LNCAP (cell line): ENCODE measurements around the gene PREX1.

ENCODE experiments used
- TF ChIP-seq, protein P1 (sequence below): fragments of 450-650 bp; IDR thresholded peaks from 2 replicates; pipeline ENCODE4 v1.5.1; 2017; ENCODE audit warnings: mild to moderate bottlenecking

Gene PREX1

GRCh38 chr20:48816282-48817205 is 11.3 kb downstream of the PREX1 start:
- TF ChIP-seq, protein P1, sequence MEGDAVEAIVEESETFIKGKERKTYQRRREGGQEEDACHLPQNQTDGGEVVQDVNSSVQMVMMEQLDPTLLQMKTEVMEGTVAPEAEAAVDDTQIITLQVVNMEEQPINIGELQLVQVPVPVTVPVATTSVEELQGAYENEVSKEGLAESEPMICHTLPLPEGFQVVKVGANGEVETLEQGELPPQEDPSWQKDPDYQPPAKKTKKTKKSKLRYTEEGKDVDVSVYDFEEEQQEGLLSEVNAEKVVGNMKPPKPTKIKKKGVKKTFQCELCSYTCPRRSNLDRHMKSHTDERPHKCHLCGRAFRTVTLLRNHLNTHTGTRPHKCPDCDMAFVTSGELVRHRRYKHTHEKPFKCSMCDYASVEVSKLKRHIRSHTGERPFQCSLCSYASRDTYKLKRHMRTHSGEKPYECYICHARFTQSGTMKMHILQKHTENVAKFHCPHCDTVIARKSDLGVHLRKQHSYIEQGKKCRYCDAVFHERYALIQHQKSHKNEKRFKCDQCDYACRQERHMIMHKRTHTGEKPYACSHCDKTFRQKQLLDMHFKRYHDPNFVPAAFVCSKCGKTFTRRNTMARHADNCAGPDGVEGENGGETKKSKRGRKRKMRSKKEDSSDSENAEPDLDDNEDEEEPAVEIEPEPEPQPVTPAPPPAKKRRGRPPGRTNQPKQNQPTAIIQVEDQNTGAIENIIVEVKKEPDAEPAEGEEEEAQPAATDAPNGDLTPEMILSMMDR = no peak

DNA sequence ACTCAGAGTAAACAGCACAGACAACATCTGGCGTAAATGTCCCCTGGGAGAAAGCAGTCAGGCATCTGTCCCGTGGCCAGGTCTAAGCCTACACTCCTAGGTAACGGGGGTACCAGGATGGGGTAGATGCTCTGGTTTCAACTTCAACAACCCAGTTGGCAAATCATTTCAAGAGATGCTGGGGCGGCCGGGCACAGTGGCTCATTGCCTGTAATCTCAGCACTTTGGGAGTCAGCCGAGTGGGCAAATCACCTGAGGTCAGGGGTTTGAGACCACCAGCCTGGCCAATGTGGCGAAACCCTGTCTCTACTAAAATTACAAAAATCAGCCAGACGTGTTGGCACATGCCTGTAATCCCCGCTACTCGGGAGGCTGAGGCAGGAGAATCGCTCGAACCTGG is 12.3 kb downstream of the PREX1 start:
- TF ChIP-seq, protein P1 = no peak

DNA sequence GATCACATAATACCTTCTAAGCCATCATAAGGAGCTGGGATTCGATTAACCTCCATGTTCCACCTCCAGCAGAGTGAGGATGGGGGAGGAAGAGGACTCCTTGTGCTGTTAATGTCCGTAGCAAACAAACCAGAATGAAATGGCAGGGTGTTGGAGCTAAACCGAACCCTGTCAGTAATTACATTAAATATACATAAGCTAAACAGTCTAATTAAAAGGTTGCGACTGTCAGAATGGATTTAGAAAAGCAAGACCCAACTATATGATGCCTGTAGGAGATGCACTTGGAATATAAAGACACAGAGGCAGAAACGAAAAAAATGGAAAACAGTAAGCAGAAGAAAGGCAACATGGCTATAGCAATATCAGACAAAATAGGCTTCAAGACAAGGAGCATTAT is 13.2 kb downstream of the PREX1 start:
- TF ChIP-seq, protein P1 = no peak

GRCh38 chr20:48813930-48814546 is 13.8 kb downstream of the PREX1 start:
- TF ChIP-seq, protein P1 = no peak

DNA sequence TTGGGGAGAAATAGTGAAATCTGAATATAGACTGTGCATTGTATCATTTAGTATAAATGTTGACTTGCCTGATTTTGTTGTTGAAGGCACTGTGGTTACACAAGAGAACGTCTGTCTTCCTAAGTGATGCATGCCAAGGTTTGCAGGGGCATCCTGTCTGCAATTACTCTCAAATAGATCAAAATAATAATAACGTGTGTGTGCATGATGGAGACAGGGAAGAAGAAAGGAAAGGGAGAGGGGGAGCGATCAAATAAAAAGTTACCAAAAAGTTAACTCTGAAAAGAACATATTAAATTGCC is 14.4 kb downstream of the PREX1 start:
- TF ChIP-seq, protein P1 = no peak

DNA sequence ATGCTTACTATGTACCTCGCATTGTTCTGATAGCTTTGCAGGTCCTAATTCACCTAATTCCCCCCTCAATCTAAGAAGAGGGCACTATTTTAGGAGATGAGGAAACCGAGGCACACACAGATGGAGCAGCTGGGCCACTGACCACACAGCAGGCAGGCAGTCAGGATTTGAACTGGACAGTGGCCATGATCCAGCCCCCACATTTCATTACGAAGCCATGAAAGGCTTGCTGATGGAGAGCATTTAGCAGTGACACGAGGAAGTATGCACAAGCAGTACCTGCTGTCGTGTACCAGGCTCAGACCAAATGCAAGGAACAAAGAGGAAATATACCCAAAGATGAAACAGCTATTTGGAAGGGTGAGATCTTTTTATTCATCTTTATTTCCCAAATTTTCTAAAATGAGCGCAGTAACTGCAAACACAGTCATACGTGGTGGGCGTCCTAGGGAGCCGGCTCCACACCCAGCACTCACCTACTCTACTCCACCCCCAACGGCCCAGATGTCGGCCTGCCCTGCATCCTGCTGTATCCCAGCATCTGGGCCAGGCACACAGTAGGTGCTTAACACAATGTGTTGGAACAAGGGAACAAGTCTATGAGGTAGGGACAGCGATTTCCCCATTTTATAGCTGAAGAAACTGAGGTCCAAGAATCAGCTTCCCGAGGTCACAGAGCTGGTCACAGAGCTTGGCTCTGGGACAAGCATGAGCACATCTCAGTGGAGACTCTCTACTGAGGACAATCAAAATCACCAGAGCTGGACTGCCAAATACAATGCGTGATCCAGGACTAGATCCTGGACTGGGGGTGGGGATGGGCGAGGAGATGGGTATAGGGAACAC is 15.0 kb downstream of the PREX1 start:
- TF ChIP-seq, protein P1 = no peak

DNA sequence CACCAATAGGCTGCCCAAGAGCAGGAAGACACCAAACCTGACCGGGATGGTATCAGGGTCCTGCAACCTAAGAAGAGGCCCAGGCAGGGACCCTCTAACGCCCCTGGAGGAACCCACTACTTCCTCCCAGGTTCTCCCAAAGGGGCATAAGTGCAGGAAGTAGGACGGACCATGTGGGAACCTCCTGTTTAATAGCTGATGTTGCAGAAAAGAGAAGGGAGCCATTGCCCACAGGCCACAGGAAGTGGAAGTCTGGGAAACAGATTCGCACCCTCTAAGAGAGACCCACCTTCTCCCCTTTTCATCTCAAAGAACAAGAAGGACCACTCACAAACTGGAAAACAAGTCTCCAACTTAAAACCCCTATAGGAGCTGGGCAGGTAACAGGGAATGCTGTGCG is 18.1 kb downstream of the PREX1 start:
- TF ChIP-seq, protein P1 = no peak
